Heart right ventricle (tissue), 16 donors: ENCODE data around the gene KCNK3. TPM values are rescaled to one million over a fixed set of nuclear protein-coding genes. Genes with fewer than 3 reads are reported as not detected.

Experiments
- ATAC-seq, 8 donors: fragments of 200-7000 bp; cut with Tn5 transposase; one replicate each; pipeline ENCODE4 v1.9.1; 2020; ENCODE audit warnings: mild to moderate bottlenecking in 8 of 8, moderate library complexity in 8 of 8, moderate number of reproducible peaks in 1 of 8
- DNase-seq, 2 donors: peaks; one replicate each; pipeline ENCODE4 v3.0.0-alpha.2; 2020
- H3K27ac ChIP-seq, 10 donors: fragments of 200-600 bp; sonication (generic) in 2 of 10; one replicate each; pipeline versions ENCODE4 v1.5.0 to v1.8.0; 2020 to 2022; ENCODE audit warnings: mild to moderate bottlenecking in 3 of 10
- H3K27me3 ChIP-seq, 7 donors: fragments of 200-600 bp; one replicate each; pipeline ENCODE4 v1.8.0; 2021 to 2022; ENCODE audit warnings: mild to moderate bottlenecking in 2 of 7
- H3K36me3 ChIP-seq, 9 donors: fragments of 200-600 bp; sonication (generic) in 1 of 9; one replicate each; pipeline versions ENCODE4 v1.5.0 to v1.8.0; 2020 to 2022; ENCODE audit warnings: mild to moderate bottlenecking in 2 of 9
- H3K4me1 ChIP-seq, 9 donors: fragments of 200-600 bp; sonication (generic) in 1 of 9; one replicate each; pipeline versions ENCODE4 v1.5.0 to v1.8.0; 2020 to 2022; ENCODE audit warnings: mild to moderate bottlenecking in 4 of 9
- H3K4me3 ChIP-seq, 10 donors: fragments of 200-600 bp; sonication (generic) in 2 of 10; one replicate each; pipeline versions ENCODE4 v1.5.0 to v1.8.0; 2020 to 2022; ENCODE audit warnings: mild to moderate bottlenecking in 7 of 10, moderate library complexity in 2 of 10
- H3K9me3 ChIP-seq, 11 donors: fragments of 200-600 bp in 10 of 11; sonication (generic) in 2 of 11; one replicate each; pipeline versions ENCODE4 v1.5.0 to v1.8.0; 2013 to 2022; ENCODE audit warnings: mild to moderate bottlenecking in 2 of 11, control low read depth in 1 of 11, moderate library complexity in 1 of 11
- WGBS, 2 donors: extraction: QIAGEN DNeasy Blood & Tissue Kit; methylation state at CpG; one replicate each; pipeline ENCODE4 v1.1.7; 2013; ENCODE audit warnings: inconsistent platforms in 1 of 2; 5-methylcytosine and 5-hydroxymethylcytosine counted together
- intact Hi-C, 10 donors: fragments of 100-400 bp; cut with DNase I; formaldehyde crosslinking; loops; one replicate each; pipeline versions ENCODE4 v1.11.1 to v1.14.2; 2022
- polyA plus RNA-seq, 2 donors: library from polyadenylated mRNA; stranded (reverse); fragments of 200-250 nt; gene quantifications; one replicate each; pipeline ENCODE4 v1.2.3, GENCODE V29; 2013
- total RNA-seq, 10 donors: library from RNA; stranded (reverse); fragmentation: NEBNext Ultra II Directional in 3 of 10; extraction: Animal tissue kit (Norgen Biotek cat#: 25700) in 3 of 10; gene quantifications; one replicate each; pipeline versions ENCODE4 v1.2.1 to v1.2.4, GENCODE V29; 2021 to 2023
- TF ChIP-seq, protein P1 (sequence below), 9 donors: fragments of 200-600 bp; sonication (generic) in 2 of 9; IDR thresholded peaks; one replicate each; pipeline versions ENCODE4 v1.5.0 to v1.8.0; 2021 to 2022; ENCODE audit warnings: antibody characterized with exemption in 9 of 9, mild to moderate bottlenecking in 5 of 9, moderate library complexity in 1 of 9
- donor health status: Arrhythmogenic right ventricular cardiomyopathy.
- donor health status: ischemic (EF 13 %, LVEDD 7.1; RV severe dilation, severe dysfunction).
- donor health status: healthy with polysubstance abuse.
- donor health status: DM: no; HTN: yes; CAD: no.
- donor health status: DM: no; HTN: no; CAD: no.
- donor health status: ischemic (EF 25% LVEDD 6.9; RV normal size, moderate dysfunction).
- donor health status: ischemic (EF 25% LVEDD 5.7; RV mildly dilated, moderate dysfunction).
- donor health status: healthy.
- donor health status: DM: yes; HTN: yes; CAD: no.
- donor health status: Ischemic cardiomyopathy.
- donor health status: ischemic (EF 35%, LVEDD 5.7; RV mildly dilated, moderate dysfunction).
- donor health status: nonischemic (EF 11% LVEDD 7.7; RV severe dilation, severe dysfunction).
- donor health status: DM: yes; HTN: yes; CAD: no.
- donor health status: PGD.
- donor health status: ischemic (EF 29% LVEDD 5.4; RV normal size, mild dysfunction).
- donor health status: nonischemic (EF 23%, LVEDD 6.1; RV moderate dilation, normal function).

The KCNK3 gene
- total and polyA plus RNA-seq, 12 donors = 0.19 to 6.8 (median 0.99) TPM

DNA sequence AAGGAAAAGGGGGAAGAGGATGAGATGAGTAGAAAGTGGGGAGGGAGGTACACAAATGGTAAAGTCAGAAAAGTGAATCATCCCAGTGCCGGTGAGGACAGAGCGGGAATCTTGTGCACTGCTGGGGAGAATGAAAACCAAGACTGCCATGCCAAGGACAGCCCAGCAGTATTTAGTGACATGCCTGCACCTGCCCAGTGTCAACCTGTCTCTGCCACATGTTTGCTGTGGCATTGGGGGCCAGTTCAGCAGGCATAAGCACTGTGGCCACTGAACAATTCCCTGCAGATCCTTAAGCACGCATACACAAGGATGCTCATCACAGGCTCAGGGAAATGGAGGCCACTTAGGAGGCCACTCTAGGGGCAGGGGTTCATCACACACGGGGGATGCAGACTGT, 5.2 kb upstream of the KCNK3 start:
- WGBS, 2 donors = 80 to 90% methylated on average over 4 of the region's 4 CpGs
- TF ChIP-seq, protein P1, sequence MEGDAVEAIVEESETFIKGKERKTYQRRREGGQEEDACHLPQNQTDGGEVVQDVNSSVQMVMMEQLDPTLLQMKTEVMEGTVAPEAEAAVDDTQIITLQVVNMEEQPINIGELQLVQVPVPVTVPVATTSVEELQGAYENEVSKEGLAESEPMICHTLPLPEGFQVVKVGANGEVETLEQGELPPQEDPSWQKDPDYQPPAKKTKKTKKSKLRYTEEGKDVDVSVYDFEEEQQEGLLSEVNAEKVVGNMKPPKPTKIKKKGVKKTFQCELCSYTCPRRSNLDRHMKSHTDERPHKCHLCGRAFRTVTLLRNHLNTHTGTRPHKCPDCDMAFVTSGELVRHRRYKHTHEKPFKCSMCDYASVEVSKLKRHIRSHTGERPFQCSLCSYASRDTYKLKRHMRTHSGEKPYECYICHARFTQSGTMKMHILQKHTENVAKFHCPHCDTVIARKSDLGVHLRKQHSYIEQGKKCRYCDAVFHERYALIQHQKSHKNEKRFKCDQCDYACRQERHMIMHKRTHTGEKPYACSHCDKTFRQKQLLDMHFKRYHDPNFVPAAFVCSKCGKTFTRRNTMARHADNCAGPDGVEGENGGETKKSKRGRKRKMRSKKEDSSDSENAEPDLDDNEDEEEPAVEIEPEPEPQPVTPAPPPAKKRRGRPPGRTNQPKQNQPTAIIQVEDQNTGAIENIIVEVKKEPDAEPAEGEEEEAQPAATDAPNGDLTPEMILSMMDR (IDR thresholded peaks at IDR 0.05) = no peak
- ATAC-seq (no peak), DNase-seq (no peak)
- Histone ChIP-seq H3K27me3 (peaks cover 0 to 47% (median 6%) of the 10 kb centered on the region in 7 donors), H3K27ac (no peak overlapping the region), H3K9me3 (no peaks in the 10 kb centered on the region), H3K4me3 (no peak overlapping the region), H3K36me3 (no peaks in the 10 kb centered on the region), H3K4me1 (peaks cover 0 to 15% (median 10%) of the 10 kb centered on the region in 9 donors)
- intact Hi-C loops = no loop called here

DNA sequence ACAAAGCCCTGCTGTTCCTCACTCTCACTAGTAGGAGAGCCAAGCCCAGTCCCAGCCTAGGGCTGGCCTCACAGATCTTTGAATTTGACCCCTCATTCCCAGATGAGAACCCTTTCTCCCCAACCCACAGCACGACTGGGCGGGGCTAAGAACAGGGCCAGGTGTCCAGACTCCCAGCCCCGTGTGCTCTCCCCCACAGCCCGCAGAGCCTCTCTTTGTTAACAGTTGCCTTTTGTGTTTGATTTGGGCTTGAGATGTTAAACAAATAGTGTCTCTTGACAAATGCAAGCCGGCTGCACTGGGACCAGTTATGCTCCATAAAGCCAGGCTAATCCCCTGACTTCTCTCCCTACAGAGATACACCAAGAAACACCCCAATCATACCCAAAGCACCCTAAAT, 4.7 kb upstream of the KCNK3 start:
- H3K27ac ChIP-seq = no peak overlapping the region
- H3K27me3 ChIP-seq = peaks cover 0 to 49% (median 7%) of the 10 kb centered on the region in 7 donors
- H3K4me1 ChIP-seq = peaks cover 0 to 15% (median 11%) of the 10 kb centered on the region in 9 donors
- H3K36me3 ChIP-seq = no peaks in the 10 kb centered on the region
- H3K4me3 ChIP-seq = no peak overlapping the region
- WGBS, 2 donors = 75 to 79% methylated on average over 5 of the region's 5 CpGs
- intact Hi-C loops = no loop called here
- TF ChIP-seq, protein P1 (IDR thresholded peaks at IDR 0.05) = no peak
- no peaks in the 10 kb centered on the region for H3K9me3 ChIP-seq
- no peak for ATAC-seq
- DNase-seq = no peak

DNA sequence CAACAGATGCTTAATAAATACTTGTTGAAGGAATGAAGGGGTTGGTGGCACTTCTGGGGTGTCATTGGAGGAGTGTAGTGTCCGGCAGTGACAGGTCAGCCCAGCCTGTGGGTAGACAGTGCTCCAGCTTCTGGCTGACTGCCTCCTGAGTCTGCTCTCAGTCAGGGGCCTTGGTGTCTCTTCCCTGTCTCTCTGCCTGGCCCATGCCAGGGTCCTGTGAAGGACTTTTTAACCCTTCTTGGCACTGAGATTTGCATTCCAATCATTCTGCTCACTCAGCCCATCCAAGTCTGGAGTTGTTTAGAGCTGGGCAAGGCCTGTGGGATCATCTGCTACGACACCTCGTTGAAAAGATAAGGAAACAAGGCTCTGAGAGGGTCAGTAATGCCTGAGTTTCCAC, 1.4 kb upstream of the KCNK3 start:
- peak overlapping the region in 6 of 10 donors; percentile 29 to 70 (median 67) for H3K27ac ChIP-seq
- intact Hi-C loops = loop anchor here in 1 of 10 donors (5.0 kb wide), 1 partner anchor 46 kb away; no protein-coding TSS in a partner anchor
- peak in 7 of 8 donors; percentile 11 to 54 (median 42) for ATAC-seq
- H3K4me1 ChIP-seq = peaks cover 4 to 25% (median 18%) of the 10 kb centered on the region in 9 donors
- WGBS, 2 donors = 21 to 40% methylated on average over 3 of the region's 3 CpGs
- H3K4me3 ChIP-seq = no peak overlapping the region
- TF ChIP-seq, protein P1 (IDR thresholded peaks at IDR 0.05) = no peak
- peaks cover 0 to 71% (median 35%) of the 10 kb centered on the region in 7 donors for H3K27me3 ChIP-seq
- no peak for DNase-seq
- H3K9me3 ChIP-seq = no peaks in the 10 kb centered on the region
- no peaks in the 10 kb centered on the region for H3K36me3 ChIP-seq

DNA sequence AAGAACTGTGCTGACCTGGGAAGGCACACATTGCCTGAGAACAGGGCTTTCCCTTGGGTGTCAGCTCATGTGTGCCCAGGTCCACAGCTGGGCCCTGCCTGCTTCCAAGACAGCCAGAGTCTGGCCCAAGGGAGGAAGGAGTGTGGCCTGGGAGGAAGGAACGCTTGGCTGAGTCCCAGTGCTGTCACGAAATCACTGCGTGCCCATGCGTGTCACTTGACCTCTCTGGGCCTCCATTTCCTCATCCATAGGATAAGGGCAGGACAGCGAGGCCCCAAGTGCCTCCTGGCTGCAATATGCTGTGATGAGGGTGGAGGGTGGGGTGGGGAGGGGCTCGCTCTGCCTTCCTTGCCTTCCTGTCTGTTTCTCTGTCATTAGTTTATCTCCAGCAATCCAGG, 642 bp upstream of the KCNK3 start:
- H3K36me3 ChIP-seq = no peaks in the 10 kb centered on the region
- ATAC-seq (peak in 7 of 8 donors; percentile 5 to 57 (median 38)), DNase-seq (peak in 1 of 2 donors; percentile 29)
- H3K4me1 ChIP-seq = peaks cover 4 to 25% (median 18%) of the 10 kb centered on the region in 9 donors
- H3K9me3 ChIP-seq = no peaks in the 10 kb centered on the region
- intact Hi-C loops = loop anchor here in 1 of 10 donors (5.0 kb wide), 1 partner anchor 45 kb away; no protein-coding TSS in a partner anchor
- peak overlapping the region in 7 of 10 donors; percentile 29 to 70 (median 65) for H3K27ac ChIP-seq
- 15 to 17% methylated on average over 6 of the region's 6 CpGs for WGBS, 2 donors
- H3K4me3 ChIP-seq = peak overlapping the region in 5 of 10 donors; percentile 5 to 39 (median 24)
- TF ChIP-seq, protein P1 (IDR thresholded peaks at IDR 0.05) = no peak
- peaks cover 0 to 79% (median 42%) of the 10 kb centered on the region in 7 donors for H3K27me3 ChIP-seq
